HT1080 (cell line): ENCODE results near the gene R3HDM4. TPM values are rescaled to one million over a fixed set of nuclear protein-coding genes. Genes with fewer than 3 reads are reported as not detected.
"Not testable (repeated sequence)": the region's sequence is repeated elsewhere in the genome, so short reads cannot be mapped to it uniquely, and the experiment has no call there.

ENCODE experiments used
- DNase-seq: peaks from one replicate; pipeline ENCODE4 v3.0.0-alpha.2; 2015; ENCODE audit warnings: low read depth
- total RNA-seq: library from RNA; depleted of rRNA; stranded (reverse); fragments of >200 nt; shearing (Covaris generic); gene quantifications from 2 replicates; pipeline ENCODE4 v1.2.3, GENCODE V29; 2014

Gene R3HDM4
- total RNA-seq, 1 experiment from 2014 or later, result 42.2 TPM

DNA sequence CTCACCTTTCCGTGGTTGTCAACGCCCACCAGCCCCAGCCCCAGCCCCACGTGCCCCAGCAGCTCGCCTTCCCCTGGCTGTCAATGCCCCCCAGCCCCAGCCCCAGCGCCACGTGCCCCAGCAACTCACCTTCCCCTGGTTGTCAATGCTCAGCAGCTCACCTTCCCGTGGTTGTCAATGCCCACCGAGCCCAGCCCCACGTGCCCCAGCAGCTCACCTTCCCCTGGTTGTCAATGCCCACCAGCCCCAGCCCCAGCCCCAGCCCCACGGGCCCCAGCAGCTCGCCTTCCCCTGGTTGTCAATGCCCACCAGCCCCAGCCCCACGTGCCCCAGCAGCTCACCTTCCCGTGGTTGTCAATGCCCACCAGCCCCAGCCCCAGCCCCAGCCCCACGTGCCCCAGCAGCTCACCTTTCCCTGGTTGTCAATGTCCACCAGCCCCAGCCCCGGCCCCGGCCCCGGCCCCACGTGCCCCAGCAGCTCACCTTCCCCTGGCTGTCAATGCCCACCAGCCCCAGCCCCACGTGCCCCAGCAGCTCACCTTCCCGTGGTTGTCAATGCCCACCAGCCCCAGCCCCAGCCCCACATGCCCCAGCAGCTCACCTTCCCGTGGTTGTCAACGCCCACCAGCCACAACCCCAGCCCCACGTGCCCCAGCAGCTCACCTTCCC is 34.9 kb downstream of the R3HDM4 start:
- not testable (repeated sequence) for DNase-seq

DNA sequence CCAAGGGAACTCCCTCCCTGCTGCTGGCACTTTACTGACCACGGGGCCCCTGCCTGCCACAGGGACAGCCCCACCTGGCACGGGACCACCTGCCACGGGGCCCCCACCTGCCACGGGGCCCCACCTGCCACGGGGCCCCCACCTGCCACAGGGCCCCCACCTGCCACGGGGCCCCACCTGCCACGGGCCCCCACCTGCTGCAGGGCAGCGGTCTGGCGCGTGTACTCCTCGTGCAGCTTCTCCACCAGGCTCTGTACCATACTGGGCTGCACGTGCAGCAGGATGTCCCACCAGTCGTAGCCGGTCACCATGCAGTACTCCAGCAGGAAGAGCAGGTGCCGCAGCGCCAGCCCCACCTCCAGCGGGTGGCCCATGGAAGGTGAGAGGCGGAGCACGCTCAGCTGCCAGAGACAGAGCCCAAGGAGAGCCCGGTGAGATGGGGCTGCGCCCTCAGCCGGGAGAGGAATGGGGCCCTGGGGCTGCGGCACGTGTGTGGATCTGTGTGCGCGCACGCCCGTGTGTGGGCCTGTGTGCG is 36.2 kb downstream of the R3HDM4 start:
- no peak for DNase-seq

DNA sequence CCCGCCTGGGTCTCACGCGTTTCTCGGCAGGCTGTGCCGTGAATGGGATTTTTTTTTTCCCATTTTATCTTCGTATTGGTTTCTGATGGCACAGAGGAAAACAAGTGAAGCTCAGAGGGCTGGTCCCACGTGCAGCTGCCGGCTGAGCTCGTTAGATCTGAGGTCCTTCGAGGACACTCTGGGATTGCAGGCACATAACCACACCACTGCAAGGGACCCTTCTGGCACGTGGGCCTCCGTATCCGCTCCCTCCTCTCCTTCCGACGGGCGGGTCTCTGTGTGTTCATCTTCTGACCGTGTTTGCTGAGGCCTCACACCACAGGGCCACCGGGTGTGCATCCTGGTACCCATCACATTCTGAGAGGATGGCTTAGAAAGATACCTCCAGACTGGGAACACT is 36.9 kb downstream of the R3HDM4 start:
- no peak for DNase-seq

GRCh38 chr19:875265-875879 is 37.6 kb downstream of the R3HDM4 start:
- DNase-seq, result no peak

DNA sequence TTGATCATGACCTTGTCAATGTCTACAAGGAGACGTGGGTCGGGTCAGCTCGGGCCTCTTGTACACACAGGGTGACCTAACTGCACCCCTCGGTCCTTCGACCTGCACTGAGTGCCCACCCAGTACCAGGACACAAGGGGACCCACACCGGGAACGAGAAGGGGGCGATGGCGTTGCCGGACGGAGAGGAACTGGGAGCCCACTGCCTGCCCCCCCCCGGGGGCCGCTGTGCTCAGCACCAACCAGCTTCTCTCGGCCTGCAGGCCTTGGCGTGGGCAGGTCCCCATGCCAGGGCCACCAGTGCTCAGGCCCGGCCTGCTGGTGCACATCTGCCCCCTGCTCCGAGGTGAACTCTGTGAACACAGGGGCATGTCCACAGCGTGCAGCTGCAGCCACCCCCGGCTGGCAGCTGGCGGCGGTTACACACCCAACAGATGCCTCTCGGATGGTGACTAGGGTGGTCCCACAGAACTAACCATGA is 39.4 kb downstream of the R3HDM4 start:
- no peak for DNase-seq

GRCh38 chr19:873084-873483 is 39.9 kb downstream of the R3HDM4 start:
- DNase-seq, result no peak

- DNase-seq, result no peak
Measured at GRCh38 chr19:872266-872951, 40.6 kb downstream of the R3HDM4 start.

GRCh38 chr19:871446-872265 is 41.4 kb downstream of the R3HDM4 start:
- DNase-seq, result no peak

GRCh38 chr19:870963-871401 is 42.0 kb downstream of the R3HDM4 start:
- no peak for DNase-seq

DNA sequence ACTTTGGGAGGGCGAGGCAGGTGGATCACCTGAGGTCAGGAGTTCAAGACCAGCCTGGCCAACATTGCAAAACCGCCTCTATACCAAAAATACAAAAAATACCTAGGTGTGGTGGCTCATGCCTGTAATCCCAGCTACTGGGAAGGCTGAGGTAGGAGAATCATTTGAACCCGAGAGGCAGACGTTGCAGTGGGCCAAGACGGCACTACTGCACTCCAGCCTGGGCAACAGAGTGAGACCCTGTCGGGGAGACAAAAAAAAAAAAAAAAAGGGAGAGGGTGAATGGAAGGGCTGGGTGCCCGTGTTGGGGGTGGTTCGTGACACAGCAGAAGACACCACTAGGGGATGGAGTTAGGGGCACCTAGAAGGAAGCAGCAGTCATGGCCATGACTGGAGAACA is 42.7 kb downstream of the R3HDM4 start:
- no peak for DNase-seq

DNA sequence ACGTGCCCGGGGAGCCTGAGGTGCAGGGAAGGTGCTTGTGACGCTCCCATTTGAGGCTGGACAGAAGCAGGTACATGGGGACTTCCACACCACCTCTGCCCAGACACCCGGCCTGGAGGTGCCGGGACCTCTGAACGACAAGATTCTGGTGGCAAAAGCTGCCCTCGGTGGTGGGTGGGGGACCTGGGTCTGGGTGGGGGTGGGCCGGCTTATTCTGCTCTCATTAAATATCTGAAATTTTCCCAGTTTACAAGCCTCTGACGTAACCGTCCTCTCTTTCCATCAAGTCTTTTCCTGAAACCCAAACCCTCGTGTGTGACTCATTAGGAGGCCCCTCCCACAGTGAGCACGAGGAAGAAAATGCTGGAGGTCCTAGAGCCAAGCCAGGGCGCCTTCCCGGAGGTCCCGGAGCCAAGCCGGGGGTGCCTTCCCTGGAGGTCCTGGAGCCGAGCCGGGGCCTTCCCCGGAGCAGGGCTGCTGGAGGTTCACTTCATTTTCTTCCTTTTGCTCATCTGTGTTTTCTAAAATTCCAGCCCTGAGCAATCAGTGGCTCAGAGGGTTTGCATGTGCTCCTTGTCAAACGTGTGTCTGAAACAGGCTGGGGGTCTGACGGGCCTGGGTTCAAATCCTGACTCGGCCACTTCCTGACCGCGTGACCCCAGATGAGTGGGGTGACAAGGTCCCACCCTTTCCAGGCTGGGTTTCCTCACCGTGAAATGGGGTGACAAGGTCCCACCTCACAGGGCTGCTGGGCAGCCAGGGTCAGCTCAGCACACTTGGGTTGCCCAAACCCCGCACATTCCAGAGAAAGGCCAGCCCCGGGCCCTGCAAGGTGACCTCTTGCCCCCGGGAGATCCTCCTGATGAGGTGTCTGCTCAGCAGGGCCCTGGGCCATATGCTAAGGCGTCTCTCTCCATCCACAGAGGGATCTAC is 43.5 kb downstream of the R3HDM4 start:
- peak; percentile 83 for DNase-seq

GRCh38 chr19:868458-869244 is 44.4 kb downstream of the R3HDM4 start:
- DNase-seq, result no peak

DNA sequence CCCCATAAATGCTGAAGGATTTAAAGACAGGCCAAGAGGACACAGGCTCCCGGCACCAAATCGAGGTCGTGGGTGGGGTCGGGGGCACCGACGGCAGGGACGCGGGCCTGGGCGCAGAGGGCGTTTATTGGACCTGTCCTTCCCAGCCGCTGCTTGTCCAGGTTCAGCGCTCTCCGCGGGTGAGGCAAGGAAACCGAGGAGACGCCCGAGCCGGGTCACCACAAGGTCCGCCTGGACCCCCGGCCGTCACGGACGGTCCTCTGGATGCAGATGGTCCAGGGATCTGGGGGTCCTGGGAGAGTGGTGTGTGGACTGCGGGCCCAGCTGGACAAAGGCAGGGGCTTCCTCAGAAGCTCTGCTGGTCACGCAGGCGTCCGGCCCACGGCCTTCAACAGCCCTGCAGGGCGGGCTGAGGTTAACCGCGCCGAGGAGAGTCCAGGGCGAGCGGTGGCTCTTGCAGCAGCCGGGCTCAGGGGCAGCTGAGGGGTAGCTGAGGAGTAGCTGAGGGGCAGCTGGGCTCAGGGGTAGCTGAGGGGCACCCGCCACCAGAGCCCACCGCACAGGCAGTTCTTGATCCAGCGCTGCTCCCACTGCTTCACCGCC is 45.1 kb downstream of the R3HDM4 start:
- DNase-seq, result no peak

- no peak for DNase-seq
Measured at GRCh38 chr19:867301-867793, 45.7 kb downstream of the R3HDM4 start.

GRCh38 chr19:866769-867300 is 46.2 kb downstream of the R3HDM4 start:
- DNase-seq, result no peak

DNA sequence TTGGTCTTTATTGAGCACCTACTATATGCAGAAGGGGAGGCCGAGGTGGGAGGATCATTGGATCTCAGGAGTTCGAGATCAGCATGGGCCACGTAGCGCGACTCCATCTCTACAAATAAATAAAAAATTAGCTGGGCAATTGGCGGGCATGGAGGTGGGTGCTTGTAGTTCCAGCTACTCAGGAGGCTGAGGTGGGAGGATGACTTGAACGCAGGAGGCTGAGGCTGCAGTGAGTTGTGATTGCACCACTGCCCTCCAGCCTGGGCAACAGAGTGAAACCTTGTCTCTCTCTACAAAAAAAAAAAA is 49.8 kb downstream of the R3HDM4 start:
- no peak for DNase-seq

DNA sequence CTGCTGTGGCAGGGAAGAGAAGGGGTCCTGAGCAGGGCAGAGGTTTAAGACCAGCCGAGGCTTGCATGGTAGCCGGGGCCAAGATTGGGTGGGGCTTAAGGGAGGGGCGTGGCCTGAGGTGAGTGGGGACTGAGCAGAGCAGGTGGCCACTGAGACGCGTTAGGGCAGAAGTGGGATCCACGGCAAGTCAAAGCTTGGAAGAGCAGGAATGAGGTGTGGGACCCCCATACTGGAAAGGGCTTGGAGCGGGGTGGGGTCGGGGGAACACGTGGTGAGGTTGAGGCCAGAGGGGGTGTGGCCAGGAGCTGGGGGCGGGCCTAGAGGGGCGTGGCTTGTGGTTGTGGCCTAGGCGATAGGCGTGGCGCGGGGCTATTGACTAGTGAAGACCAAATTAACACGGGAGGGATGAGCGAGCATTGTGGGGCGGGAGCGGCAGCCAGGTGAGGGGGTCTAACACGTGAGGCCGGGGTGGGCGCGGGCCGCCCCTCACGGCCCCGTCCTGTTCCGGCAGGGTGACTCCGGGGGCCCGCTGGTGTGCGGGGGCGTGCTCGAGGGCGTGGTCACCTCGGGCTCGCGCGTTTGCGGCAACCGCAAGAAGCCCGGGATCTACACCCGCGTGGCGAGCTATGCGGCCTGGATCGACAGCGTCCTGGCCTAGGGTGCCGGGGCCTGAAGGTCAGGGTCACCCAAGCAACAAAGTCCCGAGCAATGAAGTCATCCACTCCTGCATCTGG is 50.3 kb downstream of the R3HDM4 start:
- DNase-seq, result no peak
